ENCODE data around the gene ZNF804B.

ZNF804B gene

DNA sequence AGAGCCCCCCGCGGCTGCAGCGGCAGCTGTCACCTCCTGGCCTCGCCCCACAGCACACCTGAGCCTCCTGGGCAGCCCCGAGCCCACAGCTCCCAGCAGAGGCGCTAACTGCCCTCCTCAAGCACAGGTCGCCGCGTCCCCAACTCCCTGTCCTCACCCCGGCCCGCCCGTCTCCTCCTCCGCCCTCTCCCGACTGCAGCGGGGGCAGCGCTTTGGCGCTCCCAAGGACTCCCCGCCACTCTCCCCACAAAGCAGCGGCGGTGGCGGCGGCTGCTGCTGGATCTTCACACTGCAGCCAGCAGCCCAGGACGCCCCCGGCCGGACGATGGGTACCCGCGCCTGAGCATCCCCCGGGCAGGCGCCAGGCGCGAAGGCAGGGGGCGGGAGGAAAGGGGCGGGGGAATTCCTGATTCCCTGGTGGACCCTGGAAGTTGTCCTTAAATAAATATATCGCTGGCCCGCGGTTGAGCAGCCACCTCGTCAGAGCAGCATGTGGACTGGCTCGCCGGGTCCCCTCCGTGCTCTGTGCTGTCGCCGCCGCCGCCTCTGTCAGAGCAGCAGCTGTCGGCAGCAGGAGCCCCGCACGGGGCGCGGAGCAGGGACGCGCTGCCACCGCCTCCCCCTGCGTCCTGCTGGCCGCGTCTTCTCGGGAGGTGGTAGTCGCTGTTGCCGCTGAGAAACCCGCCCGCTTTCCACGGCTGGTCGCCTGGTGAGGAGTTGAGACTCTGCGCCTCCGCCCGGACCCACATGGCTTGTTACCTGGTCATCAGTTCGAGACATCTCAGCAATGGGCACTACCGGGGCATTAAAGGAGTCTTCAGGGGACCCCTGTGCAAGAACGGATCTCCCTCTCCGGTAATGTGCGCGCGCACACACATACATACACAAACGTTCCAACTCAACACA is at the start of gene ZNF804B:
TSS of gene ZNF804B (plus strand) at position 471 of the 906 bp plus-strand sequence. CDS start at position 748, 277 bp downstream.
- no peak for DNase-seq (ENCODE audit: low read depth)

DNA sequence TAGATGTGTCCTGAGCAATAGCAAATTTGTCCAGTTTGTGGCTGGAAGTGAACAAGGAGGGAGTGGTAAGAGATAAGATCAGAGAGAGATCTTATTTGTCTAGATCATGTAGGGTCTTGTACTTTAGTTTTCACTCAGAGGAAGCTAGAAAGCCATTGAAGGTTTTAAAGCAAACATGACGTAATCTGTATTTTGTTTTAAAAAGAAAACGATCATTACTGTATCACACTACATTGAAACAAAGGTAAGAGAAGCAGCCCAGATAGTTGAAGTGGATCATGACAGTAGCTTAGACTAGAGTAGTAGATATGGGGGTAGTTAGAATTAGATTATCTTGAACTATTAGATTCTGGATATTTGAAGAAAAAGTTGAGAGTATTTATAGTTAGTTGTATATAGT is 23.6 kb upstream of the ZNF804B start:
- DNase-seq (ENCODE audit: low read depth), result no peak

- no peak for DNase-seq (ENCODE audit: low read depth)
These were observed 21.9 kb upstream of the ZNF804B start for GRCh38 chr7:88737632-88738031.

- no peak for DNase-seq (ENCODE audit: low read depth)
These were observed 13.4 kb upstream of the ZNF804B start for GRCh38 chr7:88746126-88746525.

GRCh38 chr7:88756802-88757201 is 2.7 kb upstream of the ZNF804B start:
- DNase-seq (ENCODE audit: low read depth), result no peak

- no peak for DNase-seq (ENCODE audit: low read depth)
These were observed 2.1 kb upstream of the ZNF804B start for GRCh38 chr7:88757371-88757770.

GRCh38 chr7:88758381-88759229 is 895 bp upstream of the ZNF804B start:
- DNase-seq (ENCODE audit: low read depth), result no peak

DNA sequence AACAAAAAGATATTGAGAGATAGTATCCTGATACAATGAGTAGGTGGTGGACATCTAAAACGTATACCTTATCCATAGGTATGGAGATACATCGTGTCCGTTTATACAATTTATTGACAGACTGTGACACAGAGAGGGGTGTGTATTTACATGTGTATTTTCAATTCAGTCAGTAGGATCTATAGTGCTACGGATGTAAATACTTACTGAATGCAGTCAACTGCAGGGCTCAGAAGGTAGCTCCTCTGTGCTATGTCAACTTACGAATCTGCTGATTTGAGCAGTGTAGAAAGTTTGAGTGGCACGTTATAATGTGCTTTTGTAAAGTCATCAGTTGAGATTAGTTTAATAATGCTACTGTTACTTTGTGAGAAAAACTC is 626 bp downstream of the ZNF804B start:
- no peak for DNase-seq (ENCODE audit: low read depth)

- no peak for DNase-seq (ENCODE audit: low read depth)
These were observed 2.3 kb downstream of the ZNF804B start for GRCh38 chr7:88761779-88762178.

DNA sequence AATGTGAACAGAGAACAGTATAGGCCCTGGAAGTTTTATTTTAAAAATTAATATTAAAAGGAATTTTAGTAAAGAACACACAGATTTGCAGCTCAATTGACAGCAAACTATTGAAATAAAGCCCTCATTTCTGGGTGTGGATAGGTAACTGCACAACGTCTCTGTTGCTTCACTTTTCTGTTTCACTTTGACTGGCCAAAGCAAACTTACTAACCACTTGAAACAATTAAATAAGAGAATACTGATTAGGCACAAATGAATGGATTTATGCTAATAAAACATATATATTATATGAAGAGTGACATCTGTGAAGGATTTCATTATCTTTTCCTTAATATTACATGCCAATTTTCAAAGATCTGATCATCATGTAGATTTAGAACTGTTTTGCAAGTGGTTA is 11.9 kb downstream of the ZNF804B start:
- DNase-seq (ENCODE audit: low read depth), result no peak

DNA sequence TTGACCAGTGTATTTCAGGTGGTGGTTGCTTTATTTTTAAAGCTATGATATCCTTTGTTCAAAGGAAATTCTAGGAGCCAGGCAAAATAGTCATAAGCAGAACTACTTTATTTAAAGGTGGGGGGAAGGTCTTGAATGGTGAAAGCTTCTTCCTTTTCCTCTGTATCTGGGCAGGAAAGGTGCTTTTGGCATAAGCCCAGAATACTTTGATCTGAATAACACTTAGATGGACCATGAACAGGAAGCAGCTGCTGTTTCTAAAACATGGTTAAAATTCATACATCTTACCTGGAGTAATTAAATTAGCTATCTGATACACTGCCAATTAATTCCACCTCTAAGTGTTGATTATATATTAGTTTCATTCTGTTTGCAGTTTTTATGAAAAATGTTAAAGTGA is 13.3 kb downstream of the ZNF804B start:
- DNase-seq (ENCODE audit: low read depth), result no peak

GRCh38 chr7:88775838-88776237 is 16.3 kb downstream of the ZNF804B start:
- no peak for DNase-seq (ENCODE audit: low read depth)

GRCh38 chr7:88787777-88788176 is 28.3 kb downstream of the ZNF804B start:
- DNase-seq (ENCODE audit: low read depth), result no peak

GRCh38 chr7:88789480-88790064 is 30.1 kb downstream of the ZNF804B start:
- DNase-seq (ENCODE audit: low read depth), result no peak

DNA sequence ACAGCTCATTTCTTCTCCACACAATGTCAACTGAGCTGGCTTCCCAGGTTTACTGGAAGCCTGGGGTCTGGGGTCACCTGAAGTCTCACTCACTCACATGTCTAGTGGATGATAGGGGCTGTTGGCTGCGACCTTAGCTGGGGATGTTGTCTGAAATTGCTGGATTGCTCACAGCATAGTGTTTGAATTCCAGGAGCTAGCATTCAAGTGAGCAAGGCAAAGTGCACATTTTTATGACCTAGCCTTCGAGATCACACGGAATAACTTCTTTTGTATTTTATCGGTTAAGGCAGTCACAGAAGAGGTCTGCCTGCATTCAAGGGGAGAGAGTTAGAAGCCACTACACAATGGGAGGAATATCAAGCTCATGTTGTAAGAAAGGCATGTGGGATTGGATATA is 32.4 kb downstream of the ZNF804B start:
- no peak for DNase-seq (ENCODE audit: low read depth)

DNA sequence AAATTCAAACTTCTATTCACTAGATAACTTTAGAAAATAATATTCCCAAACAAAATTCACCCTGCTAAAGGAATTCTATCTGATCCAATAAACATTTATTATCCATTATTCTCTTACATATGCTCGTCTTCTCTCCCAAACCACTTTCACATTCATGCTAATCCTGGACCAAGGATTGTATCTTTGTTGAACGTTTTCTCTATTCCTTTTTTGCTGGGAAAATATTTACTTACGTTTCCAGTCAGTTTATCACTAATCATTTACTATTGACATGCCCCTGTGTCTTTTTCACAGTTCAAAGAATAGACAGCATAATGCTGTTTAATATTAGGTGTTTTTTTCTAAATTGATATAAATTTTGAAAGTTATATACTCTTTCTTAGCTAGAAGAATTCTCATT is 32.9 kb downstream of the ZNF804B start:
- no peak for DNase-seq (ENCODE audit: low read depth)

- DNase-seq (ENCODE audit: low read depth), result no peak
These were observed 36.1 kb downstream of the ZNF804B start, which contains the start of gene TEX47 for GRCh38 chr7:88795553-88795952. Gene TEX47, minus strand, starts transcription at chr7:88795737. Its CDS starts 795 bp downstream, at chr7:88794942.

- no peak for DNase-seq (ENCODE audit: low read depth)
These were observed 41.5 kb downstream of the ZNF804B start for GRCh38 chr7:88801046-88801445.

- no peak for DNase-seq (ENCODE audit: low read depth)
These were observed 47.0 kb downstream of the ZNF804B start for GRCh38 chr7:88806280-88807037.

- no peak for DNase-seq (ENCODE audit: low read depth)
These were observed 59.1 kb downstream of the ZNF804B start for GRCh38 chr7:88818552-88818951.

- no peak for DNase-seq (ENCODE audit: low read depth)
These were observed 66.7 kb downstream of the ZNF804B start for GRCh38 chr7:88826222-88826621.
